Ramos (cell line): ENCODE measurements around the gene DNAJC1.
"Not testable (repeated sequence)": the region's sequence is repeated elsewhere in the genome, so short reads cannot be mapped to it uniquely, and the experiment has no call there.

Experiments used
- in situ Hi-C: fragments of 300-500 bp; cut with MboI; formaldehyde crosslinking; loops from one replicate; pipeline ENCODE4 v1.14.3; 2022; ENCODE audit warnings: low sequenced_read_pairs; ENCODE audit not compliant: unreplicated experiment

DNAJC1 gene, protein sequence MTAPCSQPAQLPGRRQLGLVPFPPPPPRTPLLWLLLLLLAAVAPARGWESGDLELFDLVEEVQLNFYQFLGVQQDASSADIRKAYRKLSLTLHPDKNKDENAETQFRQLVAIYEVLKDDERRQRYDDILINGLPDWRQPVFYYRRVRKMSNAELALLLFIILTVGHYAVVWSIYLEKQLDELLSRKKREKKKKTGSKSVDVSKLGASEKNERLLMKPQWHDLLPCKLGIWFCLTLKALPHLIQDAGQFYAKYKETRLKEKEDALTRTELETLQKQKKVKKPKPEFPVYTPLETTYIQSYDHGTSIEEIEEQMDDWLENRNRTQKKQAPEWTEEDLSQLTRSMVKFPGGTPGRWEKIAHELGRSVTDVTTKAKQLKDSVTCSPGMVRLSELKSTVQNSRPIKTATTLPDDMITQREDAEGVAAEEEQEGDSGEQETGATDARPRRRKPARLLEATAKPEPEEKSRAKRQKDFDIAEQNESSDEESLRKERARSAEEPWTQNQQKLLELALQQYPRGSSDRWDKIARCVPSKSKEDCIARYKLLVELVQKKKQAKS

DNA sequence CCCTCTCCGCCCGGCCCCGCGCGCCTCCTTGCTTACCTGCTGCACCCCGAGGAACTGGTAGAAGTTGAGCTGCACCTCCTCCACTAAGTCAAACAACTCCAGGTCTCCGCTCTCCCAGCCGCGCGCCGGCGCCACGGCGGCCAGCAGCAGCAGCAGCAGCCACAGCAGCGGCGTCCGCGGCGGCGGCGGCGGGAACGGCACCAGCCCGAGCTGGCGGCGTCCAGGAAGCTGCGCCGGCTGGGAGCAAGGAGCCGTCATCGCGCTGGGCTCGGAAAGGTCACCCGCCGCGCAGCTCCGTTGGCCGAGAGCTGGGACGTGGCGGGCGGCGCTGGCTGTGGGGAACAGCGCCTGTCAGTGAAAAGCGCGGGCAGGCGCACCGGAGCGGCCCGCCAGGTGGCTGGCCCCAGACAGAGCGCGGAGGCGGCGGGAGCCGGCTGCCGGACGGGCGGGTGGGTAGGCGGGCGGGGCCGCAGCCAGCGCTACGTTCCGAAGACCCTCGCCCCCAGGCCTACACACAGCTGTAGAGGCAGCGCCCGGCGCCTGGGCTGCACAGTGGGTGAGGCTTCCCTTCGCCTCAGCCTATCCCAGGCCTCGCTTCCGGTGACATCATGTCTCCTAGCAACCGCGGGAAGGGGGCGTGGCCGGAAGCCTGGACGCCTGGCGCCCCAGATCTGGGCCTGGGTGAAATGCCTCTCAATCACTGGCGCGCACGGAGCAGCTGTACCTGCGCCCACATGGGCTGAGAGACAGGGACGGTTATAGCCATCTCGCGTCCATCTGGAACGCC lies at the start of gene DNAJC1:
DNAJC1 (minus strand) TSS at position 554 of the 787 bp plus-strand sequence; CDS start at position 258, 296 bp downstream.
- in situ Hi-C loops = loop anchor here (25.0 kb wide), 1 partner anchor 409 kb away; no protein-coding TSS in a partner anchor

DNA sequence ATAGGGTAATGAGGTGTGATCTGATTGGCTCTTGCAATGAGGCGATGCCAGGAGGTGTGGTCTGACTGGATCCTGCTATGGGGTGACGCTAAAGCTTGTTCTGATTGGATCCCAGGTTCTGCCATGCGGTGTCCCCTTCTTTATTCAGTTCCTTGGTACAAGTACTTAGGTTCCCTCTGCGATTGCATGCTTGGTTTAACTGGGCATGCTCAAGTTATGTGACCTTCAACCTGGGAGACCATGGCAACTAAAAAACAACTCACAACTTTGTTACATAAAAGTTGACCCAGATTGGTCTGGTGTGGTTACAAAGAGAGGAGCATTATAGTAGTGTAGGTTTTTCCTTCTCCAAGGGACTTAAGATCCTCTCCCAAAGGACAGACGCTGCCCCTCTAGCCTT lies 49.5 kb upstream of the DNAJC1 start:
- in situ Hi-C loops = no loop called here

DNA sequence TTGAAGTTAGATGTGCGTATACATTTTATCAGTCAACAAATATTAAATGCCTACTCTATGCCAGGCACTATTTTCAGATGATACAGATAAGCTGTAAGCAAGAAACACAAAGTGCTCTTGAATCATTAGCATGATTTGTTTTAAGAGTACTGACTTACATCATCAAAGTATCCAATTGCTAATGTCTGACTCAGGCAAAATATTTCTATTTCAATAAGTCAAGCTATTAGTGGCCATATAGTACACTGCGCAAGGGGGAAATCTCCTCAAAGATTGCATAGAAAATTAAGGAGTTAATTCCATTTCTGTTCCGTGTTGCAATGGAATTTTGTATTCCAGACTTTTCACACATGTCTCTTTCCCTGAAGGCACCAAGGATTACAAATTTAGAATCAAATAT lies 46.1 kb upstream of the DNAJC1 start:
- in situ Hi-C loops = no loop called here

DNA sequence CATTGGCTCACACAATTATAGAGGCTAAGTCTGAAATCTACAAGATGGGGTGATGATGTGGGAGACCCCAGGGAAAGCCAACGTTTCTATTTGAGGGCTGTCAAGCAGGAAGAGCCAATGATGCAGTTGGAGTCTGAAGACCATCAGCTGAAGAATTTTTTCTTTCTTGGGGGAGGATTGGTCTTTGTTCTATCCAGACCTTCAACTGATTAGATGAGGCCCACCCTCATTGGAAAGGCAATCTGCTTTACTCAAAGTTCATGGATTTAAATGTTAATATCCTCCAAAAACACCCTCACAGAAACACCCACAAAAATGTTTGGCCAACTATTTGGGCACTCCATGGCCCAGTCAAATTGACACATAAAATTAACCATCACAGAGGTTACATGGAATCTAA lies 44.3 kb upstream of the DNAJC1 start:
- in situ Hi-C loops = no loop called here

DNA sequence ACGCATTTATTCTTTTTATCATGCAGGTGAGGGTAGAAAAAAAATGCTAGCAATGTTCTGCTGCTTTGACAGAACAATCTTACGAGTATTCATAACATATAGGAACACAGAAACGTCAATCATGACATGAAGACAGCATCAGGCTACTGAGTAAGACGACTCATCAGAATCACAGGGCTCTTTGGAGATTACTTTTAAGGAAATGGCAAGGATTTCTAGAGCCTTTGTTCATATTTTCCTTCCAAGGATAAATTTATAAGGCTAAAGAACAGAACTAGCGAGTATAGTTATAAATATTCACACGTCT lies 39.8 kb upstream of the DNAJC1 start:
- in situ Hi-C loops = no loop called here

DNA sequence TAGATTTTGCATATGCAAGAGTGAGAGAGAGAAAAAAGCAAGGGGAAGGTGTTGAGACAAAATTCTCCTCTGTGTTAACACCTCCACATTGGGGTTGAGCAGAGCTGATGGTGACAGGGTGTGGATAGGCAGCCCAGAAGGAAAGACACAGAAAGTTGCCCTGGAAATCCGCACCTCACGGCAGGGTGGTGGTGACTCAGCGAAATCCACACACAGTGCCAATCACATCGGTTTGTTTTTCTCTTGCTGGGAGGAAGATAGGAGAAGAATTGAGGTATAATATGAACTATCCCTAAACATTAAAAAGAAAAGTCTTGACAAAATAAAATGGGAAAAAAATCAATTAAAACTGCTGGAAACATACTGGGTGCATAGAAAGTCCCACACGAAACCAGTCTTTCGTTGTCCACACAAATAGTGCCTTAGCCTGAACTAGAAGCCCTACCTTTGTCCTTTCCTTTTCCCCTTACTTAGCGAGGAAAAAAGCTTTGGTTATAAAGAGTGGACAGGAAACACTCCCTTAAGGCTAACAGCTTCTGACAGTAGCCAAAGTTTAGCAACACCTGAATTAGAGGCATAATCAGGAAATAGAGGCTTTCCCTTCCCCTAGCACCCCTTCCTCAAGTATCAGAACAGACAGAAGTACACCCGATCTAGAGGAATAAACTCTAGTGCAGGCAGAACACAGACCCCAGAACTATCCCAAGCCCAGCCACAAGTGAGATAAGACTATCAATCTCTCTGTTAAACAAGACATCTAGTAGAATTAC lies 39.2 kb upstream of the DNAJC1 start:
- in situ Hi-C loops = no loop called here

DNA sequence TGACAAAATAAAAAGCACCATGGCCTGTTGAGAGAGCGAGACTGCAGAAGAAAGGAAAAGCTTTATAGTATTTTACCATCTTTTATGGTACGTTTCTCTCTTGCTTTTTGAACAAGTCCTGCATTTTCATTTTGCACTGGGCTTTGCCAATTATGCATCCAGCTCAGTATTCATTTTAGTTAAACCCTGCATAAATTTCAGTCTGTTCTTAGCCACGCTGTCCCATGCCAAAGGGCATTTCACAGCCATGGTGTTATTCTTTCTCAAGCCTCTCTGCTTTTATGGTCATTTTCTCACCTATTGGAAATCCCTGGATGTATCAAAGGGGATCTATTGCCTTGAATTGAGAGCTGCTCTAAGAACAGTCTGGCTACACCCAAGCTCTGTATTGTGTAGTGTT lies 30.8 kb upstream of the DNAJC1 start:
- in situ Hi-C loops = no loop called here

DNA sequence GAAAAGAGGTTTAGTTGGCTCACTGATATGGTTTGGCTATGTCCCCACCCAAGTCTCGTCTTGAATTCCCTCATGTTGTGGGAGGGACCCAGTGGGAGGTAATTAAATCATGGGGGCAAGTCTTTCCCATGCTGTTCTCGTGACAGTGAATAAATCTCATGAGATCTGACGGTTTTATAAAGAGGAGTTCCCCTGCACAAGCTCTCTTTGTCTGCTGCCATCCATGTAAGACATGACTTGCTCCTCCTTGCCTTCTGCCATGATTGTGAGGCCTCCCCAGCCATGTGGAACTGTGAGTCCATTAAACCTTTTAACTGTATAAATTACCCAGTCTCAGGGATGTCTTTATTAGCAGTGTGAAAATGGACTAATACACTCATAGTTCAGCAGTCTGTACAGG lies 28.7 kb upstream of the DNAJC1 start:
- in situ Hi-C loops = not testable (repeated sequence)

DNA sequence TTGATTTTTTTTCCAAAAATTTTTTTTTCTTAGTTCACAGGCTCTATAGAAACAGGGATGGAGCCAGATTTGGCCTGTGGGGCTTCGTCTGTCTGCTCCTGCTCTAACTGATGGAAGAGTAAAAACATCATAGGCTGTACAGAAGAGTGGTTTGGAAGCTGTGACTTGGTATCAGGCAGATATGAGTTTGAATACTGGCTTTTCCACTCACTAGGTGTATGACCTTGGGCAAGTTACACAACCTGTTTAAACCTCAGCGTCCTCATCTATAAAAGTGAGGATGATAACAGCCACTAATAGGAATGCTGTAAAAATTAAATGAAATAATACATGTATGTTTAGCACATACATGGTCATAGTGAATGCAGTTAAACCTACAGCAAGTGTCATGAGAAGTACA lies 26.9 kb upstream of the DNAJC1 start:
- in situ Hi-C loops = no loop called here

DNA sequence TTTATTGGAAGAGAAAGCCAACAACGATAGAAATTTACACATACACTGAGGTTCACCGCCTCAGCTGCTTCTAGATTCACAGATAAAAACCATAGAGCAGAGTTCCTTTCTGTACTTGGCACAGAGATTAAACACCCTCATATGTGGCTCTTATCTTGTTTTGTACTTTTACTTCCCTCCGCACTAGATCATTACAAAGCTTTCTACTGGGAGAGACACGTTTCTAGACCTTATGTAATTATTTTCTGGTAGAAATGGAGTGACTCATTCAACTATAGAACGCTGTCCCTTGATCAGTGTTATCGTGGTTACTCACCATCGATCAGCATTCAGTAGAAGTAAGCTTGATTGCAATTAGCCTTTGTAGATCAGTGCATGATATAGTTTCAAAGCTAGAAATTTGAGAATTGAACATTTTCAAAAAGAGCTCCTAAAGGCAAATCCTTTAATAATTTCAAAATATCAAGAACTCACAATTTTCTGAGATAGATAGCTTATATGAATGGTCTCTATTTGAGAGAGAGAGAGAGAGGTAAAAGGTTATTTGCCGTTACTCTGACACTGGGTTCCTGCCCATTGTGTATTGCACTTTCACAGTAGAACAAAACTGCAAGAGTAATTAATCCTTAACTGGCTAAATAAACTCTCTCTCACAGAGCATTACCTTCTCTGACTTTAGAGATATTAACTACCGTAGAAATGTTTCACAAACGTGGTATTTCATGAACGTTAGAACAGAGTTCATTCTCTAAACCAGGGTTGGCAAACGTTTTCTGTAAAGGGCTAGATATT lies 26.1 kb upstream of the DNAJC1 start:
- in situ Hi-C loops = no loop called here

DNA sequence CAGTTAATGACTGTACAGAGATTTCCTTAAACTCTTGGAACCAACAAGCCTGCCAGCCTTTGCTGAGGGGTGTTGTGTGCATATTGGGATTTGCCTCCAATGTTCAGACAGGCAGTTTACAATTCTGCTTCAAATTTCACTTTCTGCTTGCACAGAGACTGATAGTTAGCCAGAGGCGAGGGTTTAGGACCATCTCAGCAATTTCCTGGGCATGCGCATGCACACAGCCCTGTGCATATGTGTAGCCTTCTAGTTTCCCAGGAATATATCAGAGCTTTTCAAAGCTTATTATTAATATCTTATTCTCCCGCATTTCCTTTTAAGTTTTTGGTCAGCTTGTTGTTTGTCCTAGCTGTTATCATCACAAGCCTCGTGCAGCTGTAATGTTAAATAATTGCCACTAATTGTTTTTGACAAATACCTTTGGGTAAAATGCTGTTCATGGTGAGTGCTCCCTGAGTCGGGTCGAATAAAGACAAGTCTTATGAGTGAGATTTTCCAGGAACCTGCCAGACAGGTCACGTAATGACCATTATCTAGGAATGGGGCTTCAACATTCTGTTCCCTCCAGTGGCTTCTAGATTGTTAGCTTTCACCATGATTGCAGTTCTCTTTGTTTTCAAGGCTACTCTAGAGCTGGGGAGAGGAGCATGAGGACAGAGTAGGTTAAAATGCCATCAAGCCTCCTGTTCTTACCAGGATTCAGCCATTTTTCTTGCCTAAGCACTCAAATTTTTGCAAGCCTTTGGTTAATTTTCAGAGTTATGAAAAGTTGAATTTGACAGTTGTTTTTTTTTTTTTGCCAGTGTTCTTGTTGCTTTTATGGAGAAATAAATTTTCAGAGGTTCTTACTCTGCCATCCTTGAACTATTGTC lies 24.1 kb upstream of the DNAJC1 start:
- in situ Hi-C loops = no loop called here

DNA sequence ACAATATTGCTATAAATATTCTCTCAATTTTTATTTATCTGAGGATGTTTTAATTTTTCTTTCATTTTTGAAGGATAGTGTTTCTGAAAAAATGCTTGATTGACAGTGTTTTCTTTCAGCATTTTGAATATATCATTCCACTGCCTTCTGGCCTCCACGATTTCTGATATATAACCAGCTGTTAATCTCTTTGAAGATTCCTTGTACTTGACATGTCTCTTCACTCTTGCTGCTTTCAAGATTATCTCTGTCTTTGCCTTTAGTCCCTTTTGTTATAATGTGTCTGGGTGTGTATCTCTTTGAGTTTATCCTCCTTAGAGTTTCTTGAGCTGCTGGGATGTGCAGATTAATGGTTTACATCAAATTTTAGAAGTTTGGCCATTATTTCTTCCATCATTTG lies 22.8 kb upstream of the DNAJC1 start:
- in situ Hi-C loops = no loop called here

DNA sequence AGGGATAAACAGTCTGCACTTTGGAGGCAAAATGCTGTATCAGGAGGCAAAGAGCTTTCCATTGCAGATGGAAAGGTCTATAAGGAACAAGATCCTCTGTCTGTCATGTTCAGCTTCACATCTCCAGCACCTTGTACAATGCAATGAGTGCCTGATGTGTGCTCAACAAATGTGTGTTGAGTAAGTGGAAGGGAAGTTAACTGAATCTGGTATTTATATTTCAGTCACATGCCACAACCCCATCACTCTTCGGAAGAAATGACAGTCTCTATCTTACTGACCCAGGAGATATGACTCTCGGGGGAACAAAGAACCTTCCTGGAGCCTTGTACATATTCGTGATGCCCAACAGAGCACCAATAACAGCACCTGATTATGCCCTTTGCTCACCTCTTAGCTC lies 20.0 kb upstream of the DNAJC1 start:
- in situ Hi-C loops = loop anchor here (25.0 kb wide), 1 partner anchor 389 kb away; no protein-coding TSS in a partner anchor

DNA sequence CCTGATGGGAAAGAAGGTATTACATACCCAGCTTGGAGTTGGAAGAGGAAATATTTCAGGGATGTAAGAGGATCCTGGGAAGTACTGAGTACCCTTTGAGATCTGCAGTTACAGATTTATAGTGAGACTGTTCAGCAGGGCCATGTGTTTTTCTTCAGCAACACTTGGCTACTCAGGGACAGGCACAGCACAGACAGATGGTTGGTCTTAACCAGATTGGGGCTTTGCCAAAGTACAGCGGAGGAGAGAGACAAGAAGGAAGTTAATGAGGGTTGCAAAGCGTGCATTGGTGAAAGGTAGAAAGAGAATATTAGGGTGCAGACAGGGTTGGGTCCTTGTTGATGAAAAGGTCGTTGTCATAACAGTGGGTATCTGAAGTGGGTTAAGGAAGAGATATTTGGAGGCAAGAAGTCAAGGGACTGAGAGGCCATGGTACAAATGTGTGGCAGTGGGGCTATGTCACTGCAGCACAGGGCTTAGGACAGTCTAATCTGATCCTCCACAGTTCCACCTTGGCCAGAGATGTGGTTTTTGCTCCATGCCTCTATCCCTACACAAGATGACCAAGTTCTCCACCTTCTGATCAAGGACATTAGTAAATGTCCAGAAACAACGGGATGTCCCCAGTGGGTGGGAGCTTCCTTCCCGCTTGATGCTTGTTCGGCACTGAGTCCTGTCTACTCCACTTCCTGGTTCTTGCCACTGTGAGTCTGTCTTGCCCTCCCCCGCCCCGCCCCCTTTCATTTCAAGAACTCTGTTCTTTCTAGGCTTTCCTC lies 18.9 kb upstream of the DNAJC1 start:
- in situ Hi-C loops = loop anchor here (25.0 kb wide), 1 partner anchor 390 kb away; no protein-coding TSS in a partner anchor

DNA sequence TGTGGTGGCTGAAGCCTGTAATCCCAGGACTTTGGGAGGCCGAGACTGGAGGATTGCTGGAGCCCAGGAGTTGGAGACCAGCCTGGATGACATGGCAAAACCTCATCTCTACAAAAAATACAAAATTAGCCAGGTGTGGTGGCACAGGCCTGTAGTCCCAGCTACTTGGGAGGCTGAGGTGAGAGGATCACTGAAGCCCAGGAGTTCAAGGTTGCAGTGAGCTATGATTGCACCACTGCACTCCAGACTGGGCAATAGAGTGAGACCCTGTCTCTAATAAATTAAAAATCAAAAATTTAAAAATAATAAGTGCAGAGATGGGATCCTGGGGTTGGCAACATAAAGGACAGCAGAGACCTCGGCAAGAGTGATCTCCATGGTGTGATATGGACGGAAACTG lies 17.6 kb upstream of the DNAJC1 start:
- in situ Hi-C loops = loop anchor here (25.0 kb wide), 1 partner anchor 391 kb away; no protein-coding TSS in a partner anchor

DNA sequence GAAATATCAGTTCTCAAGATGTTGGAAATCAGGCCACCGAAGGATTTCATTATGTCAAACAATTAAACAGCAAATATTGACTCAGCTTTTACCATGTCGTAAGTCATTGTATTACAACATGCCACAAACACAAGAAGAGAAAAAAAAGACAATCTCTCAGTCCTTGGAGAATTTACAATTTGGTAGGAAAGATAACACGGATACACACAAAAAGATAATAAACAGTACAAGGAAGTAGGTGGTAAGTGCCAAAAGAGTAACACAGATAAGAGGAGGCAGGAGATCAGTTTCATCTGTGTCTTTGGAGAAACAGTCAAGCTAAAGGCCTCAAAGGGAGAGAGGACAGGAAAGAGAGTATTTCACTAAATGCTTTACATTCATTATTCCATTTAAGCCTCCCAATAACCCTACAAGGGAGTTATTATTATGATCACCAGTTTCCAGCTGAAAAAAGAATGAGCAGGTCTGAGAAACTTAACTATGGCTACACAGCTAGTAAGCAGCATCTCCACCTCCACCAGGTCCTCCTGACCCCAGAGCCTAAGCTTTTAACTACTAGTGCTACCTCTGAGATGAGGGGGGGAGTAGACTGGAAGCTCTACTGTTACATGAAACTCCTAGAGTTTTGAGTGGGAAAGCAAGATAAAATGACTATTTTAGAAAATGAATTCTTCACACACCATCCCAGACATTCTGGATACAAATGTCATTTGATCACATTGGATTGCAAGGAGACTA lies 13.9 kb upstream of the DNAJC1 start:
- in situ Hi-C loops = loop anchor here (25.0 kb wide), 1 partner anchor 395 kb away; no protein-coding TSS in a partner anchor

DNA sequence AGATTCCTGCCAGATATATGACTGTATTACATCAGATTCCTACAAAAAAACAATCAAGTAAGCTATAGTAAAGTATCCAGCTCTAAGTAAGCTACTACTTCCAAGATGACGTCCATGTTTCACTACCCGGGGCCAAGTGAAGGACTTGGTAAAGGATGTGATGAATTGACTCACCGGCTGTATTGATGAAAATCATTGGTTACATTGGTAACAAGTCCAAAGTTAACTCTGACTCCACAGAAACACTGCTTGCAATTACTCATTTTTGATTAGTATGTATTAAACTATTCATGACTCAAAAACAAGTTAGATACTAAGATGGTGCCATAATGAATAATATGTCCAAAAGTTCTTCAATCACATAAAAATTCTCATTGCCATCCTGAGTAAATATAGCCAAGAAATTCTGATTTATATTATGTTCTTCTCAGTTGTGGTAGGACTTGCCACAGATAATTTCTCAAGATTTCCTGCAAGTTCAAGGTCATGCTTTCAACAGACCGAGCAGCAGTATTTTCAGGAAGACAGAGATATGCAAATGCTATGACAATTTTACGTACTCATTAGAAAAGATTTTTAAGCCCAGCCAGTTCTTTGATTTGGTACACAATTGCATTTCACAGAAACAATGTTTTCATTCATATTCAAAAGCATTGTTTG lies 12.6 kb upstream of the DNAJC1 start:
- in situ Hi-C loops = loop anchor here (25.0 kb wide), 1 partner anchor 396 kb away; no protein-coding TSS in a partner anchor
